CD14-positive monocyte (primary cell): ENCODE data around the gene AGA. TPM values are rescaled to one million over a fixed set of nuclear protein-coding genes. Genes with fewer than 3 reads are reported as not detected.

Experiments used
- DNase-seq, 3 donors: peaks; one replicate each; pipeline ENCODE4 v3.0.0-alpha.2; 2011 to 2022
- H2AFZ ChIP-seq: 2 replicates; pipeline ENCODE4 v1.6.0; 2012; ENCODE audit warnings: mild to moderate bottlenecking, low read depth, low read length, inconsistent platforms; ENCODE audit not compliant: insufficient read depth, poor library complexity, severe bottlenecking
- H3K27ac ChIP-seq, 2 donors: 1 replicate in 1 of 2; 2 replicates in 1 of 2; pipeline ENCODE4 v1.5.1; 2012 to 2013; ENCODE audit warnings: low read length in 2 of 2, control low read depth in 1 of 2, inconsistent platforms in 1 of 2, low read depth in 1 of 2, mild to moderate bottlenecking in 1 of 2
- H3K27me3 ChIP-seq, 2 donors: one replicate each; pipeline versions ENCODE4 v1.6.0 to v1.6.1; 2011 to 2013; ENCODE audit warnings: low read length in 2 of 2; ENCODE audit not compliant: control insufficient read depth in 2 of 2, insufficient read depth in 2 of 2
- H3K36me3 ChIP-seq, 2 donors: replicated peaks in 1 of 2; 1 replicate in 1 of 2; 2 replicates in 1 of 2; pipeline versions ENCODE4 v1.5.1 to v1.6.1; 2012 to 2013; ENCODE audit warnings: low read length in 2 of 2, control low read depth in 1 of 2, inconsistent platforms in 1 of 2, mild to moderate bottlenecking in 1 of 2; ENCODE audit not compliant: insufficient read depth in 2 of 2, control insufficient read depth in 1 of 2
- H3K4me1 ChIP-seq, 2 donors: 1 replicate in 1 of 2; 2 replicates in 1 of 2; pipeline versions ENCODE4 v1.5.1 to v1.6.1; 2012 to 2013; ENCODE audit warnings: low read length in 2 of 2, control low read depth in 1 of 2, inconsistent platforms in 1 of 2, mild to moderate bottlenecking in 1 of 2, moderate library complexity in 1 of 2; ENCODE audit not compliant: insufficient read depth in 2 of 2, control insufficient read depth in 1 of 2
- H3K4me2 ChIP-seq: replicated peaks from 2 replicates; pipeline ENCODE3; 2012; ENCODE audit warnings: low read length, moderate library complexity, mild to moderate bottlenecking; ENCODE audit not compliant: poor library complexity, severe bottlenecking; ENCODE audit errors: extremely low read depth
- H3K4me3 ChIP-seq, 3 experiments: fragments of 200-600 bp in 1 of 3; sonication (generic) in 1 of 3; replicated peaks in 1 of 3; 1 replicate in 2 of 3; 2 replicates in 1 of 3; pipeline ENCODE4 v1.5.1; 2011 to 2013; ENCODE audit warnings: low read length in 3 of 3, mild to moderate bottlenecking in 3 of 3, control low read depth in 2 of 3, low read depth in 2 of 3, inconsistent platforms in 1 of 3, moderate library complexity in 1 of 3
- H3K79me2 ChIP-seq: 2 replicates; pipeline ENCODE4 v1.6.0; 2012; ENCODE audit warnings: mild to moderate bottlenecking, control low read depth, inconsistent platforms, low read length, moderate library complexity; ENCODE audit not compliant: insufficient read depth
- H3K9ac ChIP-seq: 2 replicates; pipeline ENCODE4 v1.6.0; 2017; ENCODE audit warnings: low read length, mild to moderate bottlenecking; ENCODE audit not compliant: insufficient read depth, poor library complexity, severe bottlenecking
- H3K9me3 ChIP-seq, 2 donors: replicated peaks in 1 of 2; 1 replicate in 1 of 2; 2 replicates in 1 of 2; pipeline versions ENCODE4 v1.5.1 to v1.6.1; 2012 to 2013; ENCODE audit warnings: low read length in 2 of 2, control low read depth in 1 of 2; ENCODE audit not compliant: control insufficient read depth in 1 of 2, insufficient read depth in 1 of 2
- H4K20me1 ChIP-seq: 2 replicates; pipeline ENCODE4 v1.6.0; 2012; ENCODE audit warnings: mild to moderate bottlenecking, low read length, control low read depth, moderate library complexity; ENCODE audit not compliant: insufficient read depth
- H3K27ac Mint-ChIP-seq, 7 donors: one replicate each; pipeline ENCODE4 v1.8.0; 2020; ENCODE audit warnings: mild to moderate bottlenecking in 7 of 7, mixed read lengths in 7 of 7, moderate library complexity in 6 of 7, inconsistent platforms in 2 of 7
- H3K27me3 Mint-ChIP-seq, 3 donors: one replicate each; pipeline ENCODE4 v1.8.0; 2021 to 2022; ENCODE audit warnings: low read depth in 3 of 3, mild to moderate bottlenecking in 3 of 3, mixed read lengths in 3 of 3, moderate library complexity in 3 of 3, inconsistent platforms in 1 of 3
- H3K36me3 Mint-ChIP-seq, 2 donors: one replicate each; pipeline ENCODE4 v1.8.0; 2020; ENCODE audit warnings: mixed read lengths in 2 of 2, inconsistent platforms in 1 of 2, mild to moderate bottlenecking in 1 of 2
- H3K4me1 Mint-ChIP-seq: one replicate; pipeline ENCODE4 v1.8.0; 2020; ENCODE audit warnings: mild to moderate bottlenecking, mixed read lengths
- H3K4me3 Mint-ChIP-seq, 2 donors: one replicate each; pipeline ENCODE4 v1.8.0; 2020; ENCODE audit warnings: mild to moderate bottlenecking in 2 of 2, mixed read lengths in 2 of 2, moderate library complexity in 1 of 2
- H3K9me3 Mint-ChIP-seq, 7 donors: one replicate each; pipeline ENCODE4 v1.8.0; 2020 to 2022; ENCODE audit warnings: mixed read lengths in 7 of 7, mild to moderate bottlenecking in 6 of 7, moderate library complexity in 6 of 7, inconsistent platforms in 2 of 7
- WGBS: methylation state at CpG from one replicate; pipeline ENCODE4 v1.1.5; 2013; ENCODE audit warnings: missing lambda C conversion rate; ENCODE audit not compliant: insufficient coverage; 5-methylcytosine and 5-hydroxymethylcytosine counted together
- intact Hi-C, 2 donors: fragments of 100-400 bp; cut with micrococcal nuclease; formaldehyde crosslinking; loops; one replicate each; pipeline versions ENCODE4 v1.15.0 to v1.15.1; 2023
- polyA minus RNA-seq: library from RNA; depleted of rRNA, polyadenylated mRNA; stranded (reverse); fragments of >200 nt; gene quantifications from 2 replicates; pipeline ENCODE4 v1.2.3, GENCODE V29; 2012
- polyA plus RNA-seq, 3 donors: library from polyadenylated mRNA; depleted of rRNA in 1 of 3; unstranded in 2 of 3; stranded (reverse) in 1 of 3; fragments of 300-500 nt in 2 of 3; fragments of >200 nt in 1 of 3; fragmentation: Illumina TruSeq in 2 of 3; gene quantifications; 1 replicate in 2 of 3; 2 replicates in 1 of 3; pipeline ENCODE4 v1.2.3, GENCODE V29; 2012 to 2021
- total RNA-seq, 12 experiments: library from RNA in 1 of 12; stranded (reverse) in 1 of 12; fragments of 120-200 nt in 1 of 12; gene quantifications; one replicate each; pipeline ENCODE4 v1.2.4 and lab custom pipeline; 2013 to 2026; ENCODE audit warnings: mixed read lengths in 6 of 12, inconsistent platforms in 1 of 12
- TF ChIP-seq, protein P1 (sequence below): fragments of 200-600 bp; IDR thresholded peaks from one replicate; pipeline ENCODE4 v1.8.0; 2022; ENCODE audit warnings: antibody characterized with exemption, mild to moderate bottlenecking

The AGA gene
- 34.3 TPM for total RNA-seq (2013)
- polyA plus RNA-seq (10 to 100 TPM; 23.0 to 43.1 (median 27.4) TPM), polyA minus RNA-seq (20.2 and 20.4 TPM in 2 replicates), total RNA-seq (lab: John Stamatoyannopoulos, UW) (5.3 to 24.2 (median 16.3) reads per million in 11 experiments)

DNA sequence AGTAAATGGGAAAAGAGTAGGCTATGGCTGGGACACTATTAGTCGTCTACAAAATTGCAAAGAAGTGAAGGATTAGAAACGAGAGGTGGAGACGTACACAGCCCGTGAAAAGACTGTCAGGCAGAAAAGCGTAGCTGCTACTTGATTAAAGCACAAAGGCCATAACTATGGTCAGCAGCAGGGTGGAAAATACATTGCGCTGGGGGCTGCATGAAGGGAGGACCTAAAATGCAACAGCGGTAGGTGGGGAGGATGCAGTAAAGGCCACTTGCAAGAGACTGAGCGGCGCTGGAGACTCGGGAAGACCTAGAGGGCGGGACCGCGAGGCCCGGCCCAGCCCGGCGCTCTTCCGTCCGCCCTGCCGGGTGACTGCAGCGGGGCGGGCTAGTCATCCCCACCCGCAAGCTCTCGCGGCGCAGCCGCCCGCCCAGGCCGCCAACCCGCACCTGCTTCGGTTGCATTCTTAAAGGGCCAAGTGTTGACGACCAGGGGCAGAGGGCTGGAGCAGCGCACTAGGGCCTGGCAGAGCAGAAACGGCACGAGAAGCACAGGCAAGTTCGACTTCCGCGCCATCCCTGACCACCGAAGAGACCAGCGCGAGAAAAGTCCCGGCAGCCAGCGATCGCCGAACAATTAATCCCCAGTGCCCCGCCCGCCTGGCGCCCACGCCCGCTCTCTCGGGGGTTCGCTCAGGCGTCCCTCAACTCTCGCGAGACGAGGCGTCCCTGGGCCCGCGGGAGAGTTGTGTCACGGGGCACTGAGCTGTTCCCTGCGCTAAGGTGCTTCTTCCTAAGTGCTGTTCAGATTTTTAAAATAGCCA, at the start of gene AGA:
TSS of gene AGA (minus strand) at position 635 of the 820 bp plus-strand sequence. CDS start at position 573, 62 bp downstream.
- under 1% methylated on average over 60 of the region's 60 CpGs for WGBS
- H3K4me2 ChIP-seq: peak within 1 kb of the TSS; percentile 98
- H3K4me3 ChIP-seq: peak within 1 kb of the TSS; percentile 67 to 89 (median 89)
- peaks cover 4% of the 10 kb centered on the region for H3K79me2 ChIP-seq
- Mint-ChIP-seq H3K9me3 (peaks cover 0 to 4% (median 0%) of the 10 kb centered on the region in 7 donors), H3K36me3 (peaks cover 24 to 29% of the 10 kb centered on the region in 2 donors), H3K27ac (peak within 1 kb of the TSS; percentile 92 to 99 (median 98)), H3K27me3 (no peaks in the 10 kb centered on the region), H3K4me1 (peaks cover 24% of the 10 kb centered on the region), H3K4me3 (peak within 1 kb of the TSS; percentile 89 to 95)
- peak within 1 kb of the TSS; percentile 89 to 97 for H3K27ac ChIP-seq
- peak within 1 kb of the TSS; percentile 90 for H2AFZ ChIP-seq
- H3K4me1 ChIP-seq: peaks cover 17 to 21% of the 10 kb centered on the region in 2 donors
- DNase-seq: peak; percentile 92 to 95 (median 93)
- H3K9ac ChIP-seq: peak within 1 kb of the TSS; percentile 91
- H3K36me3 ChIP-seq: peaks cover 10 to 20% of the 10 kb centered on the region in 2 donors
- H3K9me3 ChIP-seq: no peaks in the 10 kb centered on the region
- H4K20me1 ChIP-seq: no peaks in the 10 kb centered on the region
- H3K27me3 ChIP-seq: no peaks in the 10 kb centered on the region
- intact Hi-C loops: loop anchor here (5.0 to 10.0 kb wide), 3 partner anchors 127 to 1117 kb away; partner anchors contain the start of gene NEIL3 (in 1 of the 2)
- TF ChIP-seq, protein P1, sequence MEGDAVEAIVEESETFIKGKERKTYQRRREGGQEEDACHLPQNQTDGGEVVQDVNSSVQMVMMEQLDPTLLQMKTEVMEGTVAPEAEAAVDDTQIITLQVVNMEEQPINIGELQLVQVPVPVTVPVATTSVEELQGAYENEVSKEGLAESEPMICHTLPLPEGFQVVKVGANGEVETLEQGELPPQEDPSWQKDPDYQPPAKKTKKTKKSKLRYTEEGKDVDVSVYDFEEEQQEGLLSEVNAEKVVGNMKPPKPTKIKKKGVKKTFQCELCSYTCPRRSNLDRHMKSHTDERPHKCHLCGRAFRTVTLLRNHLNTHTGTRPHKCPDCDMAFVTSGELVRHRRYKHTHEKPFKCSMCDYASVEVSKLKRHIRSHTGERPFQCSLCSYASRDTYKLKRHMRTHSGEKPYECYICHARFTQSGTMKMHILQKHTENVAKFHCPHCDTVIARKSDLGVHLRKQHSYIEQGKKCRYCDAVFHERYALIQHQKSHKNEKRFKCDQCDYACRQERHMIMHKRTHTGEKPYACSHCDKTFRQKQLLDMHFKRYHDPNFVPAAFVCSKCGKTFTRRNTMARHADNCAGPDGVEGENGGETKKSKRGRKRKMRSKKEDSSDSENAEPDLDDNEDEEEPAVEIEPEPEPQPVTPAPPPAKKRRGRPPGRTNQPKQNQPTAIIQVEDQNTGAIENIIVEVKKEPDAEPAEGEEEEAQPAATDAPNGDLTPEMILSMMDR: no peak

DNA sequence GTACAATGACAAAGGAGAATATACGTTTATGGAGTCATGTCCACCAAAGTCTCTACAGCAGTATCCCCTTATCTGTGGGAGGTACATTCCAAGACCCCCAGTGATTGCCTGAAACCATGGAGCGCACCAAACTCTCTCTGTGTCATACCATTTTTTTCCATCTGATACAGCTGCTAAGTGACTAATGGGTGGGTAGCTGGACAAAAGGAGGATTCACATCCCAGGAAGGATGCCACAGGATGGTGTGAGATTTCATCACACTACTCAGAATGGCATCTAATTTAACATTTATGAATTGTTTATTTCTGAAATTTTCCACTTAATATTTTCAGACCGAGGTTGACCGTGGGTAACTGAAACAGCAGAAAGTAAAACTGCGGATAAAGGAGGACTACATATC, 49.8 kb upstream of the AGA start:
- Histone ChIP-seq H3K4me1 (no peaks in the 10 kb centered on the region), H3K4me3 (no peak overlapping the region), H3K79me2 (no peaks in the 10 kb centered on the region), H3K27me3 (no peaks in the 10 kb centered on the region), H3K9ac (no peak overlapping the region), H2AFZ (no peak overlapping the region), H3K36me3 (no peaks in the 10 kb centered on the region), H3K9me3 (no peaks in the 10 kb centered on the region), H4K20me1 (no peaks in the 10 kb centered on the region), H3K27ac (no peak overlapping the region), H3K4me2 (no peak overlapping the region)
- TF ChIP-seq, protein P1: no peak
- DNase-seq: no peak
- Mint-ChIP-seq H3K4me3 (no peak overlapping the region), H3K27ac (no peak overlapping the region), H3K4me1 (no peaks in the 10 kb centered on the region), H3K36me3 (no peaks in the 10 kb centered on the region), H3K9me3 (peaks cover 0 to 5% (median 3%) of the 10 kb centered on the region in 7 donors), H3K27me3 (no peaks in the 10 kb centered on the region)
- intact Hi-C loops: no loop called here
- WGBS: no CpG with 5 or more reads among the region's 5 CpGs
